AG04450 (cell line): ENCODE results near the gene EN1. TPM values are rescaled to one million over a fixed set of nuclear protein-coding genes. Genes with fewer than 3 reads are reported as not detected.

Experiments used
- CTCF ChIA-PET: fragments of 300-600, 350-600 bp; formaldehyde crosslinking; extraction: SDS; loops from one replicate; lab custom pipeline; 2022; ENCODE audit warnings: antibody characterized with exemption, inconsistent platforms; lab: Charles Lee
- POLR2A ChIA-PET: fragments of 350-600 bp; formaldehyde crosslinking; extraction: SDS; loops from one replicate; lab custom pipeline; 2021; ENCODE audit warnings: antibody characterized with exemption, inconsistent platforms; lab: Yijun Ruan, JAX
- DNase-seq: peaks from one replicate; pipeline ENCODE4 v3.0.0-alpha.2; 2011; ENCODE audit warnings: low read depth, low spot score
- H3K27ac ChIP-seq: one replicate; pipeline ENCODE4 v1.5.1; 2012; ENCODE audit warnings: low read depth, low read length, control low read depth
- H3K27me3 ChIP-seq: one replicate; pipeline ENCODE4 v1.6.0; 2012; ENCODE audit warnings: low read length; ENCODE audit not compliant: control insufficient read depth, insufficient read depth
- H3K4me3 ChIP-seq: 2 replicates; pipeline ENCODE4 v1.5.1; 2011; ENCODE audit warnings: mild to moderate bottlenecking, low read depth, low read length, control low read depth
- H3K9me3 ChIP-seq: 2 replicates; pipeline ENCODE4 v1.5.1; 2012; ENCODE audit warnings: low read length; ENCODE audit not compliant: control insufficient read depth, insufficient read depth
- polyA plus RNA-seq: library from polyadenylated mRNA; depleted of rRNA; stranded (reverse); fragments of >200 nt; gene quantifications from 2 replicates; pipeline ENCODE4 v1.2.3, GENCODE V29; 2011
- TF ChIP-seq, protein P1 (sequence below): IDR thresholded peaks from 2 replicates; pipeline ENCODE4 v1.5.1; 2011; ENCODE audit warnings: low read depth, low read length, control low read depth, inconsistent platforms

The EN1 gene
- polyA plus RNA-seq, 1 experiment, result not detected

GRCh38 chr2:118845005-118845521, 2.4 kb downstream of the EN1 start:
- ChIA-PET POLR2A (no interaction called here), CTCF (interaction anchor here (0.8 to 1.4 kb wide), 3 partner anchors 11 to 583 kb away, joined by 3 to 8 read pairs (median 3); no protein-coding TSS in a partner anchor)
- H3K9me3 ChIP-seq, result peaks cover 13% of the 10 kb centered on the region; the same call in 1 of the 2 replicates
- TF ChIP-seq, protein P1, sequence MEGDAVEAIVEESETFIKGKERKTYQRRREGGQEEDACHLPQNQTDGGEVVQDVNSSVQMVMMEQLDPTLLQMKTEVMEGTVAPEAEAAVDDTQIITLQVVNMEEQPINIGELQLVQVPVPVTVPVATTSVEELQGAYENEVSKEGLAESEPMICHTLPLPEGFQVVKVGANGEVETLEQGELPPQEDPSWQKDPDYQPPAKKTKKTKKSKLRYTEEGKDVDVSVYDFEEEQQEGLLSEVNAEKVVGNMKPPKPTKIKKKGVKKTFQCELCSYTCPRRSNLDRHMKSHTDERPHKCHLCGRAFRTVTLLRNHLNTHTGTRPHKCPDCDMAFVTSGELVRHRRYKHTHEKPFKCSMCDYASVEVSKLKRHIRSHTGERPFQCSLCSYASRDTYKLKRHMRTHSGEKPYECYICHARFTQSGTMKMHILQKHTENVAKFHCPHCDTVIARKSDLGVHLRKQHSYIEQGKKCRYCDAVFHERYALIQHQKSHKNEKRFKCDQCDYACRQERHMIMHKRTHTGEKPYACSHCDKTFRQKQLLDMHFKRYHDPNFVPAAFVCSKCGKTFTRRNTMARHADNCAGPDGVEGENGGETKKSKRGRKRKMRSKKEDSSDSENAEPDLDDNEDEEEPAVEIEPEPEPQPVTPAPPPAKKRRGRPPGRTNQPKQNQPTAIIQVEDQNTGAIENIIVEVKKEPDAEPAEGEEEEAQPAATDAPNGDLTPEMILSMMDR, result no peak
- no peak for DNase-seq
- H3K4me3 ChIP-seq, result no peak overlapping the region
- H3K27me3 ChIP-seq, result peaks cover 90% of the 10 kb centered on the region
- no peak overlapping the region for H3K27ac ChIP-seq

DNA sequence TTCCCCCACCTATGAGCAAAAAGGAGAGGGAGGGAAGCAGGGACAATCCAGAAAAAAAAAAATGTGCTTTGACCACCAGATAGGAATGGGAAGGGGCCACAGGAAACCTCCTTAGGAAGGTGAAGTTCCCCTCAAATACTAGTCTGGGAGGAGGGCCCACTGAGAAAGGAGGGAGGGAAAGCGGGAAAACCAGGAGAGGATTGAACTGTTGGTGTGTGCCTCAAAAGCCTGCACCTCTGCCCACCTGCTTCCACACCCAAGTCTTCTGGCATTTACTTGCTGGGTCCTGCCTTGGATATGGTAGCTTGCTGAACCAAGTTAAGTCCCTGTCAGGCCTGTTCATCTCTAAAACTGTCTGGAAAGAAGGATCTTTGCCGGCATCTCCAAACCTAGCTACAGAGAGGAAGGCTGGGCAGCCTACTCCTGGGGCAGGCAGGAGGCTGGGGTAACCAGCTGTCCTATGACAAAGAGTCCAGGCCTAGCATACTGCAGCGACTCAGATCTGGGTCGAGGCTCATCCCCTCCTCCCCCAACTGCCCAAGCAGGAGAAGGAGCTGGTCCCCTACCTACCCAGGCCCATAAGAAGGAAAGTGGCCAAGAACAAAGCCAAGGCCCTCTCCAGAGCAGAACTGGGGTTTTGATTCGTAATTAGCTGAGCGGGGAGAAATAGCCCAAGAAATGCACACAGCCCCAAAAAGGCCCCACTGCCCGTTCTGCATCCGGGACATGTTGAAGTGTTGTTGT, 3.0 kb downstream of the EN1 start:
- peaks cover 13% of the 10 kb centered on the region; the same call in 1 of the 2 replicates for H3K9me3 ChIP-seq
- DNase-seq, result no peak
- CTCF ChIA-PET, result interaction anchor here (1.4 kb wide), 2 partner anchors 11 kb away, joined by 5 to 8 read pairs; no protein-coding TSS in a partner anchor
- no peak overlapping the region for H3K4me3 ChIP-seq
- no peak overlapping the region for H3K27ac ChIP-seq
- POLR2A ChIA-PET, result interaction anchor here (0.7 kb wide), 1 partner anchor 69 kb away, joined by 6 read pairs; no protein-coding TSS in a partner anchor
- peaks cover 88% of the 10 kb centered on the region for H3K27me3 ChIP-seq
- TF ChIP-seq, protein P1, result no peak

- Histone ChIP-seq H3K27me3 (peaks cover 87% of the 10 kb centered on the region), H3K4me3 (no peak overlapping the region), H3K27ac (no peak overlapping the region), H3K9me3 (peaks cover 13% of the 10 kb centered on the region; the same call in 1 of the 2 replicates)
- ChIA-PET POLR2A (interaction anchor here (0.7 kb wide), 1 partner anchor 69 kb away, joined by 6 read pairs; no protein-coding TSS in a partner anchor), CTCF (interaction anchor here (1.4 kb wide), 1 partner anchor 12 kb away, joined by 5 read pairs; no protein-coding TSS in a partner anchor)
- no peak for DNase-seq
- TF ChIP-seq, protein P1, result no peak
Measured at GRCh38 chr2:118843483-118844132, 3.8 kb downstream of the EN1 start.

DNA sequence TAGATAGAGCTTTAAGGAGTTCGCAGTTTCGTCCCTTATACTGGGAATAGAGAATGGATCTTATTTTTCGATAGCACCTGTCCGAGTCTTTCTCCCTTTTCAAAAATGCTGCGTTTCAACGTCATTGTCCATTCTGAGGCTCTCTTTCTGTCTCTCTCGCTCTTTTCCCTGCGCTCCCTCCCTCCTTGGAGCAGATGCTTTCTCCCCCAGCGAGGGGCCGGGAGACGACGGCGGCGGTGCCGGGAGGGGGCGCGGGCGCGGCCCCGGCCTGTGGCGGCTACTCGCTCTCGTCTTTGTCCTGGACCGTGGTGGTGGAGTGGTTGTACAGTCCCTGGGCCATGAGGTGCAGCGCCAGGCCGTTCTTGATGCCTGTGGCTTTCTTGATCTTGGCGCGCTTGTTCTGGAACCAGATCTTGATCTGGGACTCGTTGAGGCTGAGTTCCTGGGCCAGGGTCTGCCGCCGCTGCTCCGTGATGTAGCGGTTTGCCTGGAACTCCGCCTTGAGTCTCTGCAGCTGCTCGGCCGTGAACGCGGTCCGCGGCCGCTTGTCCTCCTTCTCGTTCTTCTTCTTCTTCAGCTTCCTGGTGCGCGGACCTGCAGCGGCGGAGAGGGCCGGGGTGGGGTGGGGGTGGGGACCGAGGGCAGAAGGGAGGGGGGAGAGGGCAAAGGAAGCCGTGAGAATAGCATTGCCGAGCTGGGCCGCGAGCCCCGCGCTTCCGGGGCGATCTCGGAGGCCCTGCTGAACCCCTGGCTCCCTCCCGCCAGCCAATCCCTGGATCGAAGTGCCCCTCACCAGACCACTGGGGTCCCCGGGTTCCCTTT, 4.6 kb downstream of the EN1 start:
- Histone ChIP-seq H3K27ac (no peak overlapping the region), H3K4me3 (no peak overlapping the region), H3K9me3 (peaks cover 10% of the 10 kb centered on the region; the same call in 1 of the 2 replicates), H3K27me3 (peaks cover 88% of the 10 kb centered on the region)
- TF ChIP-seq, protein P1, result no peak
- no peak for DNase-seq
- CTCF ChIA-PET, result interaction anchor here (1.4 kb wide), 1 partner anchor 13 kb away, joined by 5 read pairs; no protein-coding TSS in a partner anchor
- POLR2A ChIA-PET, result no interaction called here
